K562 (cell line): ENCODE results near the gene FBXW9. TPM values are rescaled to one million over a fixed set of nuclear protein-coding genes. Genes with fewer than 3 reads are reported as not detected.
A peak's percentile ranks its signal among the peaks of the same experiment; 100 is the strongest.

Experiments used
- CC2D1A ChIP-seq: fragments of 450-650 bp; IDR thresholded peaks from 2 replicates; pipeline ENCODE4 v1.6.1; 2017; ENCODE audit warnings: mild to moderate bottlenecking
- EP400 ChIP-seq: fragments of 450-650 bp; IDR thresholded peaks from 2 replicates; pipeline ENCODE4 v1.6.1; 2017; ENCODE audit warnings: antibody characterized with exemption, mild to moderate bottlenecking, moderate library complexity
- FOXP1 ChIP-seq: sonication (generic); formaldehyde crosslinking; IDR thresholded peaks from 2 replicates; pipeline ENCODE4 v1.8.0; 2022; ENCODE audit warnings: mild to moderate bottlenecking, missing genetic modification reagents
- HDAC3 ChIP-seq: fragments of 450-650 bp; IDR thresholded peaks from 2 replicates; pipeline ENCODE4 v1.6.1; 2018; ENCODE audit warnings: borderline replicate concordance, mild to moderate bottlenecking, moderate library complexity; ENCODE audit not compliant: partially characterized antibody
- HLTF ChIP-seq: fragments of 450-650 bp; IDR thresholded peaks from 2 replicates; pipeline ENCODE4 v1.6.1; 2016
- KLF1 ChIP-seq: fragments of 450-650 bp; IDR thresholded peaks from 2 replicates; pipeline ENCODE4 v1.6.1; 2016; ENCODE audit warnings: missing genetic modification characterization, missing compliant biosample characterization
- LEF1 ChIP-seq: fragments of 450-650 bp; IDR thresholded peaks from 2 replicates; pipeline ENCODE4 v1.6.1; 2016; ENCODE audit warnings: mild to moderate bottlenecking
- MEF2D ChIP-seq: conservative IDR thresholded peaks from 2 replicates; pipeline ENCODE4 v1.6.1; 2016; ENCODE audit warnings: low read depth, missing genetic modification characterization, missing compliant biosample characterization
- NR4A1 ChIP-seq, 2 experiments: fragments of 250-450 bp in 1 of 2; fragments of 450-650 bp in 1 of 2; sonication (Bioruptor Pico) in 1 of 2; IDR thresholded peaks; 2 replicates each; pipeline versions ENCODE4 v1.4.0 to v1.6.1; 2016 to 2020; ENCODE audit warnings: mild to moderate bottlenecking in 2 of 2, missing compliant biosample characterization in 1 of 2, missing genetic modification characterization in 1 of 2, moderate library complexity in 1 of 2
- RBM25 ChIP-seq: fragments of 200-400 bp; formaldehyde crosslinking; IDR thresholded peaks from 2 replicates; pipeline ENCODE4 v1.6.1; 2018; ENCODE audit warnings: low read length, low read depth, moderate library complexity; ENCODE audit not compliant: severe bottlenecking
- RFX7 ChIP-seq: fragments of 250-450 bp; sonication (Bioruptor Pico); IDR thresholded peaks from 2 replicates; pipeline ENCODE4 v1.5.1; 2021; ENCODE audit warnings: mild to moderate bottlenecking
- SREBF2 ChIP-seq: sonication (generic); formaldehyde crosslinking; IDR thresholded peaks from 2 replicates; pipeline ENCODE4 v1.4.0; 2020; ENCODE audit warnings: mild to moderate bottlenecking, missing genetic modification reagents
- ZC3H4 ChIP-seq: sonication (generic); formaldehyde crosslinking; IDR thresholded peaks from 2 replicates; pipeline ENCODE4 v1.9.0; 2021; ENCODE audit warnings: missing genetic modification reagents, borderline replicate concordance
- ZKSCAN3 ChIP-seq: fragments of 250-450 bp; sonication (Bioruptor Pico); IDR thresholded peaks from 2 replicates; pipeline ENCODE4 v1.4.0; 2020
- ZNF174 ChIP-seq: fragments of 250-450 bp; sonication (Bioruptor Pico); IDR thresholded peaks from 2 replicates; pipeline ENCODE4 v1.4.0; 2020; ENCODE audit warnings: mild to moderate bottlenecking
- ZNF717 ChIP-seq: fragments of 250-450 bp; sonication (Bioruptor Pico); IDR thresholded peaks from 2 replicates; pipeline ENCODE4 v1.5.0; 2021
- ZNF75A ChIP-seq: fragments of 450-650 bp; formaldehyde crosslinking; IDR thresholded peaks from 2 replicates; pipeline ENCODE4 v1.4.0; 2020; ENCODE audit warnings: mild to moderate bottlenecking
- ZSCAN29 ChIP-seq: fragments of 450-650 bp; IDR thresholded peaks from 2 replicates; pipeline ENCODE4 v1.6.1; 2017
- polyA plus RNA-seq, 8 experiments: library from polyadenylated mRNA; depleted of rRNA in 4 of 8; stranded (reverse) in 5 of 8; unstranded in 3 of 8; fragments of >200 nt; fragmentation: Nextera tagmentation in 2 of 8; fragmentation: Illumina TruSeq in 1 of 8; extraction: Ambion mirVana in 2 of 8; extraction: Trizol in 1 of 8; gene quantifications; 2 replicates each; pipeline versions ENCODE4 v1.2.1 to v1.2.3, GENCODE V29; 2011 to 2014; ENCODE audit warnings: inconsistent platforms in 1 of 8, missing spikeins in 1 of 8
- total RNA-seq, 7 experiments: library from RNA; depleted of rRNA in 6 of 7; stranded (reverse); fragments of >200 nt in 6 of 7; fragmentation: Illumina TruSeq in 2 of 7; extraction: Trizol in 2 of 7; gene quantifications; 2 replicates each; pipeline versions ENCODE4 v1.2.1 to v1.2.3, GENCODE V29; 2011 to 2021; ENCODE audit warnings: low replicate concordance in 1 of 7
- TF ChIP-seq, protein P1 (sequence below): fragments of 250-450 bp; sonication (Bioruptor Pico); IDR thresholded peaks from 2 replicates; pipeline ENCODE4 v1.9.0; 2021; ENCODE audit warnings: mild to moderate bottlenecking
- TF ChIP-seq, protein P2 (sequence below): fragments of 450-650 bp; IDR thresholded peaks from 2 replicates; pipeline ENCODE4 v1.6.1; 2016
- TF ChIP-seq, protein P3 (sequence below): fragments of 450-650 bp; formaldehyde crosslinking; IDR thresholded peaks from 2 replicates; pipeline ENCODE4 v1.4.0; 2022; ENCODE audit warnings: missing genetic modification characterization
- TF ChIP-seq, protein P4 (sequence below), 2 experiments: fragments of 450-650 bp in 1 of 2; IDR thresholded peaks; 2 replicates each; pipeline ENCODE4 v1.6.1; 2011 to 2017; ENCODE audit warnings: low read depth in 2 of 2, antibody characterized with exemption in 1 of 2, borderline replicate concordance in 1 of 2, low read length in 1 of 2, mild to moderate bottlenecking in 1 of 2, mixed read lengths in 1 of 2; ENCODE audit not compliant: control insufficient read depth in 1 of 2

The FBXW9 gene
- total and polyA plus RNA-seq, 9 of the 15 experiments (the other 6 are each of a cell fraction or from before 2014, with no cell fraction given) = 0.23 to 21.7 (median 6.2) TPM

DNA sequence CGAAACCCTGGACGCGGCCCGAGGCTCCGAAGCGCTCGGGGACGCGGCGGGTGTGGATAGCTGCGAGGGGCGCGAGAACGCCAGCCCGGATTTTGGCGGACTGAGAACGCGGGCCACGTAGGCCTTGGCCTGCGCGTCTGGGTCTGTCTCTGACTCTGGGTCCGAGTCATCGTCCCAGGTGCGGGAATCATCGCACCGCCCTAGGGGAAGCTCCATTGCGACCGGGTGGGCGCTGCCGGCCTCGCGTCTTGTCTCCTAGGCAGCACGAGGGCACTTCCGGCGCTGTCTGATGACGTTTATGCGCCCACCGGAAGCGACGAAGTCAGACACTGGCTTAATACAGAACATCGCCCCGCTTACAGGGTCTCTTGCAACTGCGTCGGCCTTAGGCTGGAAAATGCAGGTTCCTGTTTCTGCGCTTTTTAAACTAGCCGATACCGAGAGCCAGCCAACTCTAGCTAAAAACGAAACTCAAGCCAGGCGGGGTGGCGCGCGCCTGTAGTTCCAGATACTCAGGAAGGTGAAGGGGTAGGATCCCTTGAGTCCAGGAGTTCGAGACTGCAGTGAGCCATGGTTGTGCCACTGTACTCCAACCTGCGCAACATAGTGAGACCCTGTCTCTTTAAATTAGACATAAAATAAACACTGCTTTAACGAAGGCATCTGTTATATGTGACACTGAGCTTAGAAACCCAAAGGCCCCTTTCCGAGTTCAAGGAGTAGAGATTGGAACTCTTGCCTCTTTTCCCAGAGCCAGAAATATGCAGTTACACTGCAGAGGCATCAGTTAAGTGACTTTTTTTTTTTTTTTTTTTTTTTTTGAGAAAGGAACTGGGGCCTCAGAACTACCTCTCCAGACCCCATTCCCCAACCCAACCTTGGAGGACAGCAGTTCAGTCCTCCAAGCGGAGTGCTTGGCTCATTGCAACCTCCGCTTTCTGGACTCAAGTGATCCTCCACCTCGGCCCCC lies at the start of gene FBXW9 (continued):
- TF ChIP-seq ZKSCAN3 (CRISPR knock-in tag) (no peak), RFX7 (CRISPR knock-in tag) (no peak), MEF2D (no peak), CC2D1A (no peak), LEF1 (no peak), ZNF174 (CRISPR knock-in tag) (no peak), ZSCAN29 (no peak), EP400 (peak; percentile 73), KLF1 (tag) (peak; percentile 59; the same call in 1 of the 2 replicates), SREBF2 (CRISPR knock-in tag) (no peak), FOXP1 (CRISPR knock-in tag) (no peak; the same call in 1 of the 2 replicates), ZNF75A (CRISPR knock-in tag) (no peak), HDAC3 (no peak), RBM25 (no peak), HLTF (no peak), NR4A1 (CRISPR knock-in tag; IDR thresholded peaks at IDR 0.05) (no peak), NR4A1 (tag; IDR thresholded peaks at IDR 0.05) (no peak), ZNF717 (CRISPR knock-in tag) (no peak), ZC3H4 (CRISPR knock-in tag) (no peak)
- TF ChIP-seq, protein P1, sequence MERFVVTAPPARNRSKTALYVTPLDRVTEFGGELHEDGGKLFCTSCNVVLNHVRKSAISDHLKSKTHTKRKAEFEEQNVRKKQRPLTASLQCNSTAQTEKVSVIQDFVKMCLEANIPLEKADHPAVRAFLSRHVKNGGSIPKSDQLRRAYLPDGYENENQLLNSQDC (CRISPR knock-in tag) = no peak
- TF ChIP-seq, protein P2, sequence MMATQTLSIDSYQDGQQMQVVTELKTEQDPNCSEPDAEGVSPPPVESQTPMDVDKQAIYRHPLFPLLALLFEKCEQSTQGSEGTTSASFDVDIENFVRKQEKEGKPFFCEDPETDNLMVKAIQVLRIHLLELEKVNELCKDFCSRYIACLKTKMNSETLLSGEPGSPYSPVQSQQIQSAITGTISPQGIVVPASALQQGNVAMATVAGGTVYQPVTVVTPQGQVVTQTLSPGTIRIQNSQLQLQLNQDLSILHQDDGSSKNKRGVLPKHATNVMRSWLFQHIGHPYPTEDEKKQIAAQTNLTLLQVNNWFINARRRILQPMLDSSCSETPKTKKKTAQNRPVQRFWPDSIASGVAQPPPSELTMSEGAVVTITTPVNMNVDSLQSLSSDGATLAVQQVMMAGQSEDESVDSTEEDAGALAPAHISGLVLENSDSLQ = no peak
- TF ChIP-seq, protein P3, sequence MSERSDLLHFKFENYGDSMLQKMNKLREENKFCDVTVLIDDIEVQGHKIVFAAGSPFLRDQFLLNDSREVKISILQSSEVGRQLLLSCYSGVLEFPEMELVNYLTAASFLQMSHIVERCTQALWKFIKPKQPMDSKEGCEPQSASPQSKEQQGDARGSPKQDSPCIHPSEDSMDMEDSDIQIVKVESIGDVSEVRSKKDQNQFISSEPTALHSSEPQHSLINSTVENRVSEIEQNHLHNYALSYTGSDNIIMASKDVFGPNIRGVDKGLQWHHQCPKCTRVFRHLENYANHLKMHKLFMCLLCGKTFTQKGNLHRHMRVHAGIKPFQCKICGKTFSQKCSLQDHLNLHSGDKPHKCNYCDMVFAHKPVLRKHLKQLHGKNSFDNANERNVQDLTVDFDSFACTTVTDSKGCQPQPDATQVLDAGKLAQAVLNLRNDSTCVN (CRISPR knock-in tag) = no peak
- TF ChIP-seq, protein P4, sequence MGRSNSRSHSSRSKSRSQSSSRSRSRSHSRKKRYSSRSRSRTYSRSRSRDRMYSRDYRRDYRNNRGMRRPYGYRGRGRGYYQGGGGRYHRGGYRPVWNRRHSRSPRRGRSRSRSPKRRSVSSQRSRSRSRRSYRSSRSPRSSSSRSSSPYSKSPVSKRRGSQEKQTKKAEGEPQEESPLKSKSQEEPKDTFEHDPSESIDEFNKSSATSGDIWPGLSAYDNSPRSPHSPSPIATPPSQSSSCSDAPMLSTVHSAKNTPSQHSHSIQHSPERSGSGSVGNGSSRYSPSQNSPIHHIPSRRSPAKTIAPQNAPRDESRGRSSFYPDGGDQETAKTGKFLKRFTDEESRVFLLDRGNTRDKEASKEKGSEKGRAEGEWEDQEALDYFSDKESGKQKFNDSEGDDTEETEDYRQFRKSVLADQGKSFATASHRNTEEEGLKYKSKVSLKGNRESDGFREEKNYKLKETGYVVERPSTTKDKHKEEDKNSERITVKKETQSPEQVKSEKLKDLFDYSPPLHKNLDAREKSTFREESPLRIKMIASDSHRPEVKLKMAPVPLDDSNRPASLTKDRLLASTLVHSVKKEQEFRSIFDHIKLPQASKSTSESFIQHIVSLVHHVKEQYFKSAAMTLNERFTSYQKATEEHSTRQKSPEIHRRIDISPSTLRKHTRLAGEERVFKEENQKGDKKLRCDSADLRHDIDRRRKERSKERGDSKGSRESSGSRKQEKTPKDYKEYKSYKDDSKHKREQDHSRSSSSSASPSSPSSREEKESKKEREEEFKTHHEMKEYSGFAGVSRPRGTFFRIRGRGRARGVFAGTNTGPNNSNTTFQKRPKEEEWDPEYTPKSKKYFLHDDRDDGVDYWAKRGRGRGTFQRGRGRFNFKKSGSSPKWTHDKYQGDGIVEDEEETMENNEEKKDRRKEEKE (IDR thresholded peaks at IDR 0.05; ENCODE audit: borderline replicate concordance in 1 of 2, control insufficient read depth in 1 of 2, low read depth in 2 of 2, low read length in 1 of 2) = no peak
